HG03565 (cell line): Measurements from ENCODE around the gene TRAM2.

ENCODE experiments used
- ATAC-seq: cut with Tn5 transposase; IDR thresholded peaks from one replicate; pipeline ENCODE4 v1.9.1; 2021; ENCODE audit warnings: mild to moderate bottlenecking, moderate library complexity; ENCODE audit not compliant: unreplicated experiment

Gene TRAM2

DNA sequence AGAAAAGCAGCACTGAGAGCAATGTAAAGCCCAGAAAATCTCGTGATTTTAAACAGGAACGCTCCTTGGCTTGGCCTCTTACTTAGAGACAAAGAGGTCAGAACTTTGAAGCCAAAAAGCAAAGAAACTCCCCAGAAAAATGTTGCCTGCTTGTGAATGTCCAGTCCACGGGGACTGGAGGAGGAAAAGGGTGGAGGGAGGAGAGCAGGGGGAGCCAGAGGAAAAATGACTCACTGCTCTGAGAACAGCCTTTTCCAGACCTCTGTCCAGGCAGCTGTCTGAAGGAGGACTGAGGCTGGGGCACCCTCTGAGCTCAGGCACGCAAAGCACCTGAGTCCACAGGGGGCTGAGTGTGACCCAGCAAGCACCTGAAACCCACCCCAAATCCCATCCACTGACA, 64.7 kb downstream of the TRAM2 start:
- ATAC-seq = no peak

DNA sequence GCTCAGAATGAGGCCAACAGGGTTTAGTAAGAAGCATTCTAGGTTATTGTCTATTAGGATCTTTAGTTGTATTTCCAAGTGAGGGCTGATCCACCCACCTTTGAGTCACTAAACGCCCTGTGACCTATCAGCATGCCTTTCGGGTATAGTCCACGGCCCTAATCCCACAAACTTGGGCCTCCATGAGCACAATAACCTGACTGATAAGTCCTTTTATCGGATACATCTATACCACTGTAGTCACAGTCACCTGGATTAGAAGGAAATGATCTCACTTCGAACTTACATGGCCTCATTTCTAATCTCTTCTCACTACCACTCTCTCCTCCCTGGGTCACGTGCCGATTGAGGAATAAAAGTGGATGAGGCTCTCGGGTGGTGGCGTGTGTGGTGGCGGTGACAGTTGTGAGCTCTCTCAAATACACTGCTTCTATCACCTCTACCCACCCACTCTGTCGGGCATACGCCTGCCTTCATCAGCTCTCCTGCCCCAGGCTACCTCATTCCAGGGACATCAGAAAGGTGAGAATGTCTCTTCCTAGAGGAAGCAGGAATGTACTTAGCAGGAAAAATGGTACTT, 65.2 kb downstream of the TRAM2 start:
- ATAC-seq = no peak

DNA sequence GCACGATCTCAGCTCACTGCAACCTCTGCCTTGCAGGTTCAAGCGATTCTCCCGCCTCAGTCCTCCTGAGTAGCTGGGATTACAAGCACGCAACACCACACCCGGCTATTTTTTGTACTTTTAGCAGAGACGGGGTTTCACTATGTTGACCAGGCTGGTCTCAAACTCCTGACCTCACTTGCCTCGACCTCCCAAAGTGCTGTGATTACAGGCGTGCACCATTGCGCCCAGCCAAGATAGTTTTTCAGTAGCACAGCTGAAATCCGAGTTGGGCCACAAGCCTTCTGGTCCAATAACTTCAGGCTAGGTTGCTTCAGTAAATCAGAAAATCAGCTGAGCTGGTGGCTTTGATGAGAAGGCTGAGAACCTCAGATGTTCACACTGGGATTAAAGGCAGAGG, 65.7 kb downstream of the TRAM2 start:
- ATAC-seq = no peak

DNA sequence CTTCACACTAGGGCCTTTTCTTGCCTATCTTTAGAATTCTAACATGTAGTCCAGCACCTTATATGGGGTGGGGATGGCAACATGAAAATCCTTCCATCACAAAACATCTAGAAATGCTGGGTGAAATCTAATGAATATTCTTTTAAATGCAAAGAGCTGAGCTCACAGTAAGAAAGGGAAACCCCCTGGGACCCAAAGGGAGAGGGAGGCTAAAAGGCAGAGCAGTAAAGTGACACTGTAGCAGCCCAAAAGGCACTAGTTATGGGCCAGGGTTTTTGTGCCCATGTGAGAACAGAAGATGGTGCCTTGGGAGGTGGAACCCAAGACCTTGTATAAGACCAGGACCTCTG, 66.7 kb downstream of the TRAM2 start:
- ATAC-seq = no peak

DNA sequence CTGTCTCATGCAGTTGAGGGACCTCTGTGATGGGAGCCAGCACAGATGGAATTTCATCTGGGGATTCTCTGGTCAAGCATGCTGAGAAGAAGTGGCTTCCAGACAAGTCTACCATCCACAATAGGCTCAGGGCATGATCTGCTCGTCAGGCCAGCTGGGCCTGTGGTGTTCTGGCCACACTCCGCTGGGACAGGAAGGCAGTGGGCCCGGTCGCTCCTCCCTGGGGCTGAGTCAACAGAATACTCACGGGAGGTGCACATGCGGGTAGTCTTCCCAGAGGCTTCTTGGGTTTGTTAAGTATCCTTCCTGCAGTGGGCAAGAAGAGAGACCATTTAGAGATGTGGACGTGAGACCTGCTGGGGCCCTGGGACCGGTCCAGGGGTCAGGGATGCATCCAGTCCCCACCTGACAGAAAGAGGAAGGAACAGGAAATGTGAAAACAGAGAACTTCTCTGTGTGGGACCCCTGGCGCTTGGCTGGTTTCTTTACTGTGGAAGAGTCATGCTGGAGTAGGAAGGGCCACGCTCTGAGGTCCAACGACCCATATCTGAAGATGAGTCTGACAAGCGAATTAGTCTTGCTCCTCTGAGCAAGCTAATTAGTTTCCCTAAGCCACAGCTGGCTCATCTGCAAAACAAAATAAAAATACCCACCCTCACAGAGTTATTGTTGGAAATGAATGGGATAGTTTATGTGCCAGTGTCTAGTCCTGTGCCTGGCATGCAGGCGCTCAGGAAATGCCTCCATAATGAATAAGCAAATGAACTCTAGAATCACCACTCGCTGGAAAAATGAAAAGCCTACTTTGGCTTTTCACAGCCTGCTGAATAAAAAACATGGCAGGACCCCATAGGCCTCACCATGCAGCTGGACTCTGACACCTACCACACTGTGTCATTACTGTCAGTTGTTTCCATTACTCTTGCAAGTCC, 67.3 kb downstream of the TRAM2 start:
- ATAC-seq = no peak

DNA sequence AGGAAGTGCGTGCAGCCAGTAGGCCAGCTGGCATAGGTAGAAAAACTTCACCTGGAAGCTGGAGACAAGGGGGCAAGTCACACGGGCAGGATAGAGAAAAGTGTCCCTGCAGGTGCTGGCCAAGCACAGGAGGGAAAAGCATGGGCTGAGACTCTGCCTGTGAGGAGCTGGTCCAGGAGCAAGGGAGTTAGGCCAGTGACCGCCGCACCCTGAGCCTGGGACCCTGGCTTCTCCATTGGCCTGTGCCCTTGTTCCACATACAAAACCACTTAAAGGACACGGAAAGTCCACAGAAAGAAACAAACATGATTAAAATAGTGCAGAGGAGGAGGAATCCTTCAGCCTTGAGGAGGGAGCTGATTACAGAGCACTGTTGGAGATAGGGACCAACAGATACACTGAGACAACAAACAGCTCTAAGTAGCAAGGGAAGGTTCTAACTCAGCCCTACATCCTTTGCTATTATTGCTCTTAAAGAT, 68.6 kb downstream of the TRAM2 start:
- ATAC-seq = no peak

DNA sequence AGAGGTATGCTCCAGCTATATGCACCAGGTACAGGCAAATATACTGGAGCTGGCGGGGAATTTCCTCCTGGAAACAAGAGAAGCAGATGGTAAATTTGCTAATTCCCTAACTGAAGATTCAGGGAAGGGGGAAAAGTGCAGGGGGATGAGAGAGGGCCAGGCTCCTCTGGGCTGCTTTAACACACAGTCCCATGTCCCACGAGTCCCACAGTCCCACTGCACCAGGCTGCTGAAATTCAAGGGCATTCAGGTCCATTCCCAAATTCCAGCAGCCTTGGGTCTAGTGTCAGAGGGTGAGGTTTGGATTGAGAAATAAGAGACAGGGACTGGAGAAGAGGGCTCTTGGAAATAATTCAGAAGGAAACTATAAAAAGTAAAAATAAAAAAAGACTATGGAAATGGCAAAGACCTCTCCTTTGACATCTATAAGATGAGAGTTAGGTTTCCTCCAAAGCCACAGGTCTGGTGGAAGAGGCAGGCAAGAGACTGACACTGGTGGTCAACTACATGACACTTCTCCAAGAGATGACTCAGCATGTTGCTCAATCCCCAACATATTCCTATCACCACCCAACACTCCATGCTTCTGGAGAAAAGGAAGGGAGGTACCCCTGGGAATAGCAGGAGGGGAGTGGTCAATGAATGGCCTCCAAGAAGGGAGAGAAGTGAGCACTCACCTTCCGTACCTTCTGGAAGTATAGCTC, 69.2 kb downstream of the TRAM2 start:
- no peak for ATAC-seq

DNA sequence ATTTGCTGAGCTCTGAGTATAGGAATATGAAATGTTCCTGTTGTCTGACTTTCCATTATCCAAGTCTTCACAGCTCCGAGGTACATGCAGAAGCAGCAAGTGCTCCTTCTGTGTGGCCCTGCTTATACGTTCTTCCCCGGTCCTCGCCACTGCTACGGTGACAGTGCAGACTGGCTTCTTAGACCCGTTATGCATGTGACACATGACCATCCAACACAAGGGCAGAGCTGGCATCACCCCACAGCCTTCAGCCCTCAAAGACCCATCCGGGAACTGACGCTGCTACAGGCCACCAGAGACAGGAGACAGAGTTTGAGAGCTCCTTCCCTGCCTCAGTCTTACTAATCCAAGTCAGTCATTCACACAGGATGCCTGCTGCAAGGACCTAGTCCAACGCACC, 70.4 kb downstream of the TRAM2 start:
- no peak for ATAC-seq

DNA sequence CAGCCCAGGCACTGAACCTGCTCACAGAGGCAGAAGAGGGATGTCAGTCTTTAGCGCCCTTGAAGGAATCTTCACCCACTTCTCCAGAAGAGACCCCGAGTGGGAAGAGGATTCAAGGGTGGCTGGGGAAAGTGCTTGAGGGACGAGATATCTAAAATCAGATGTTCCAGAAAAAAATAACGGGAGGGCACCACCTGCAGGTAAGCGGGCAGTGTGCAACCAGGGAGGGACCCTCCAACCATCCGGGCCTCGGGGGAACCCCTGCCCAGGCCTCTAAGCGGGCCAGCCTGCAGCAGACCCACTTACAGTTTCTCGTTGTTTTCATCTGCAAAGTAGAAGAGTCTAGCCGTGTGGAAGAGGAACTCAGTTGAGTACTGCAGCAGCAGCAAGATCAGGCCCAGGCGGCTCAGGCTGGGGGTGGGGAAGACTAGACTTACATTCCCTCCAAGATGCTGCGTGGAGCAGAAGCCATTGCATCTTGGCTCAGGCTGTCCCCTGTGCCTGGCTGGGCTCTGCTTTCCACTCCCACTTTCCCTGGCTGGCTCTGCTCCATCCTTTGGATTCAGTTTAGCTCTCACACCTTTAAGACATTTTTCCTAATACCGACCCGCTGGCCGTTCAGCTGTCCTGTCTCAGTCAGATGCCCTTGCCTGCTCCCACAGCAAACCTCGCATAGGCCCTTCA, 71.0 kb downstream of the TRAM2 start:
- no peak for ATAC-seq

DNA sequence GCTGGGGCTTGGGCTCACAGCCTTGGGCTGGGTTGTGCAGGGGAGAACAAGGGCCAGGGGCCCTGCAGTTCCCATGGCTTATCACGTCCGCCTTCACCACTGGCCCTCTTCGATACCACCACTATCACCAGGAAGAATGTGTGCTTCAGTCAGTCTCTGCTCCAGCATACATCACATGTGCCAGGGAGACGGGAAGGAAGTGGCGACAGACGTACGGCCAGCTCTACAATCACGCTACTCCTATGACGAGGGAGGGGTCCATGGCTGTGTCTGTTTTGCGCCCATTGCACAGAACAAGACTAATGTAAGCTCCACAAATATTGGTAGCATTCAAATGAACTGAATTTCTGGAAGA, 72.1 kb downstream of the TRAM2 start:
- ATAC-seq = no peak

DNA sequence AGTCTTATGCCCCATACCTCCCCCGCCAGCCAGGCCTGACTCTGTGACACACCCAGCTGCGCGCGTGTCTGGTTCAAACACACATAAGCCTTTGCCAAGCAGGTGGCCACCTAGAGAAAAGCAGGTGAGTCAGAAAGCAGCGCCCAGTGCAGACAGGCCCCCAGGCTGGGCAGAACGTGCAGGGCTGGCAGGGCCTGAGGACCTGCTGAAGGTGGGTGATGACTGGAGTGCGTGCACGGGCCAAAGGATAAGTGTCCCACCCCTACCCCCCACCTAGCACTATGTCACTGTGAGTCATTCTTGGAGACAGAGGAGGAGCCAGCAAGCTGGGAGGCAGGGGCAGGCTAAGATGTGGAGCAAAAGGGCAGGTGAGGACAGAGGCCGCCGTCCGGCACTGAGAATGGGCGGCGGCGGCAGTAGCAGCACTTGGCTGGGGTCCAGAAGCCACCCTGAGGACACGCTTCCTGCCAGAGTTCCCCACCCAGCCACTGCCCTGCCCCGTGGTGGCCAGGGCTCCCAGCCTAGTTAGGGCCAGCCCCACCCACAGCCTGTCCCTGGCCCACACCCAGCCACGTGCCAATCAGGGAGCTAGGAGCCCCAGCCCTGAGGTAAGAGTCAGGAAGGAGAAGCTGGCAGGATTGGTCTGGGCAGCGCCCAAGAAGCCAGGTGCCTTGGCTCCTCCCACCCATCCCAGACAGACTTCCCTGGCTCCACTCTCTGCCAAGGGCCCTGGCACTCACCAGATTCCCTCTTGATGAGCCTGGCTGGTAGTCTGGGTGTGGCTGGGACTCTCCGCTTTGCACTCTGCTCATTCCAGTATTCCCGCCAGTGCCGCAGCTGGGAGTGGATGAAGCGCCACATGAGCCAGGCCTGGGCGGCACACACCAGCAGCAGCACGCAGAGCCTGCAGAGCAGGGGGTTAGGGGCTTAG, 72.7 kb downstream of the TRAM2 start:
- ATAC-seq = no peak

DNA sequence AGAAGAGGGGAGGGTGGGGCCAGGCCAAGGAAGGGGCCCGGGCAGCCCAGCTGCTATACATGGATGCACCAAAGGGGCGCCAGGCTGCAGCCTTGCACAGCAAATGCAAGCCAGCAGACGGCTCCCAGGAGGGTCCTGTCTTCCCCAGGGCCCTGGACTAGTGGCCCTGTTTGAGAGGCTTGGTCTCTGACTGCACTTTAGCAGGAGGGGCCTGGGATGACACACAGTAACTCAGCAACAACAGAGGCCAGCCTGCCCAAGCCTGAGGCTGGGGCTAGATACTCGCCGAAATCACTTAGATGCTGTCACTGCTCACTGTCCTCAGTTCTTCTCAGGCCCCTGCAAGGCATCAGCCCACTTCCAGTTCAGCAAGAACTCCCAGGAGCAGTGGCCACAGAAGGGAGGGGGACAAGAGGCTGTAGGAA, 73.5 kb downstream of the TRAM2 start:
- no peak for ATAC-seq

DNA sequence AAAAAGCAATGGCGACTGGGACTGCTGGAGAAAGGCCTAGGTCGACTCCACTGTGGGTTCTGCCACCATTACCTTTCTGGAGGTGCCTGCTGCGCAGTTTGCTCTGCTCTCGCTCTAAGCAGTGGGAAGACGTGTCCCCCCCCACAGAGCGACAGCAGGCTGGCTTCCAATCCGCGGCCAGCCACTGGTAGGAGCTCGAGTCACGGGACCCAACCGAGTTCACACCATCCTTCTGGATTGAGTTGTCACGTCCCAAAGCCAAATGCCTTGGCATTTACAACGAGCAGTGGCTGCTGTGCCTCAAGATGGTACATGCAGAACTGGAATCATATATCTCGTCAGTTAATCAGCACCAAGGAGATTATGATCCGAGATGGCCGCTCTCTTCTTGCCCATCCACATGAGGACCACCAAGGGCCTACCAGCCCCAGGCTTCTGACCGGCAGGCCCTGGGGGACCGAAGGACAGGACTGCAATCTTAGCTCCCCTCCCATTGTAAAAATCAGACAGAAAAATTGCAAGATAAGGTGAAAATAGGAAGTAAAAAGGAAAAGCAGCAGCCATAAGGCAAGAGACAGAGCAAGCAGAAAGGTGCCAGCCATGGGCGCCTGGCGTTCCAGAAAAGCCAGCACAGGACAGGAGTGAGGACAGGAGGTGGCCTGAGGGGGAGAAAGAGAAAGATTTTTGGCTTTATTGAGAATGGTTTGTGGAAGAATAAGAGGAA, 74.4 kb downstream of the TRAM2 start:
- no peak for ATAC-seq

DNA sequence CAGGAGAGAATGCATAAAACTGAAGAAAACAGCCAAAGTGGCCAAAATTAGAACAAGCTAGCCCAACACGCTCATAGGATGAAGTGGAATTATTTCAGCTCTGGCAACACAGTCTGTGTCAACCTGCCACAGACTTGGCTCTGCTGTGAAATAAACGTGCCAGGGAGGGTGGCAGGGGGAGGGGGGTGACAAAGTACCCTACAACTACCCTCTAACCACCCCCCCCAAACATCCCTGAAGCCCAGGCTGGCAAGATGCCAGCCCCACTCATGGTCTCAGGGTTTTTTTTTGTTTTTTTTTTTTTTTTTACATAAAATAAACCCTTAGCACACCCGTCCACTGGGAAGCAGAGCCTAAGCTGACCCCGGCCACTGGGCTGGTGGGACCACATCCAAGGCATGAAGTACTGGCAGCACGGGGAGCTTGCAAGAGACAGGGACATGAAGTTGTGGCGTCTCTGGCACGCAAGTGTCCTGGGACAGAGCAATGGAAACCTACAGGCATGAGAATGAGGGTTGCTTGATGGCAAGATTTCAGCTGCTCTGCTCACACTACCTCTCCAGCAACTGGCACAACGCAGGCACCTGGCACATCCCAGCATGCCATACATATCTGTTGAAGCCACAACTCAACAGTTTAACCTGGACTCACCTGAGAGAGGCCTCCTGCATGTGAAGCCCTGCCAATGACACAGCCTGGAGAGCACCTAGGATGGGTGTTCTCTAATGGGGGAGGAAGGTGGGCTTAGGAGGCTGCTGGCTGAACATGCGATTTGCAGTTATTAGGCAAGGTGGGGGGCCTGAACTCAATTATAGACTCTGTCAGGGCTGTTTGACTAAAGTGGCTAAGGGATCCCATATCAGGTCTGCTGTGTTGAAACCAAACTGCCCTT, 76.4 kb downstream of the TRAM2 start:
- no peak for ATAC-seq

DNA sequence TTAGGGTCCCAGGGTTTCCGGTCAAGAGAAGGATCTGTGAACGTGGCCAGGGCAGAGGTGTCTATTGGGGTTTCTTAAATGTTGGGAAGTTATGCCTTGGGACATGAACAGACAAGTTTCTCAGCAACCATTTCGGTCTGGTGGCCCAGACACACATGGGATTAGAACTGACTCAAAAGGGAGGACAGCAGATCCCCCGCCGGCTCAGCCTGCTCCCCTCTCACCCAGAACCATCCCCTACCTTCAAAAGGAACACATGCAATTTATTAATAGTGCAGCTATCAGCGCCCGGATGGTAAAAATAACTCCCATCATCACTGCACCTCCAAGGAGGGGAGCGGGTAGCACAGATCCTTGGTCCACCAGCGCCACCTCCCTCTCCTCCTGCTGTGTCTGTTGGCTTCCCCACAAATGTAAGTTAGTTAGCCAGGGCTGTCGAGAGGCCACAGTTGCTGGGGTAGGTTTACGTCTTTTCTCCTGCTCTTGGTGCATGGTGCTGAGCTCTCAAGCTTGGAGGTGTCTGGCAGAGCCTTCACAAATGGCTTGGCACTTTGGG, 77.1 kb downstream of the TRAM2 start:
- no peak for ATAC-seq

DNA sequence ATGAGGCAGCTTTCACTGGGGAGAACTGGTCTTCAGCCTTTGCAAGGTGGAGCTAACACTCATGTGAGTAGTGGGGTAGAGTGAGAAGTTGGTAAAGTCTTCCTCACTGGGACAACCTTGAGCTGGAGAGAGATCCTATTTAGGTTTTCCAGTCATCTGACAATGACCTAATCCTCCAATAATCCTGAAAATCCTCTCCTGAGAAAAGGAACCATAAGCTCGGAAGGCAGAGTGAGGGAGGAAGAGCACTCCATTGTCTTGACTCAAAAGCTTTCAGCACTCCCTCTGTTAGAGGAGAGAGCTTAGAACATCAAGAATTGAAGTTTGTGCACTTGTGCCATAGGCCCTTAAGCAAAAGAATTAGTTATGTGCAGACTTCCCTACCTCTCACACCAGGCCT, 77.8 kb downstream of the TRAM2 start:
- no peak for ATAC-seq

DNA sequence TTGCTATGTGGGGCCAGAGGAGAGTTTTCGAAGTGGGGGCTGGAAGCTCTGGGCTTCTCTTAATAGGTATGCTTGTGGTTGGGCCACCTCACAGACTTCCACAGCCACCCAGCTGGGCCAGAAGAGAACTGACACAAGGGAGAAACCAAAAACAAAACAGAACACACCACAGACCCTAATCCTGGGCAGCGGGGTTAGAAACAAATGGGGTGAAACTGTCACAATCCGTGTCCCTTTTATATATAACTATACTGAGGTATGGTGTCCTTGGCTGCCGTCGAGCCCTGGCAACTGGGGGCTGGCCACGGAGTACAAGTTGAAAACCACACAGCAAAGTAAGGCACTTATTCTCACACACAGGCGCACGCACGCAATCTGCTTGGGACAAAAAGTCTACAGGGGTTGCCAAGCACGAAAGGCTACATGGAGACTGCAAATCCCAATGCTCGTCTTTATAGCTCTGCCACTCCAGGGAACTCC, 78.3 kb downstream of the TRAM2 start:
- no peak for ATAC-seq
